Measurements from ENCODE around the gene RGS14.
A peak's percentile ranks its signal among the peaks of the same experiment; 100 is the strongest.

The RGS14 gene, protein sequence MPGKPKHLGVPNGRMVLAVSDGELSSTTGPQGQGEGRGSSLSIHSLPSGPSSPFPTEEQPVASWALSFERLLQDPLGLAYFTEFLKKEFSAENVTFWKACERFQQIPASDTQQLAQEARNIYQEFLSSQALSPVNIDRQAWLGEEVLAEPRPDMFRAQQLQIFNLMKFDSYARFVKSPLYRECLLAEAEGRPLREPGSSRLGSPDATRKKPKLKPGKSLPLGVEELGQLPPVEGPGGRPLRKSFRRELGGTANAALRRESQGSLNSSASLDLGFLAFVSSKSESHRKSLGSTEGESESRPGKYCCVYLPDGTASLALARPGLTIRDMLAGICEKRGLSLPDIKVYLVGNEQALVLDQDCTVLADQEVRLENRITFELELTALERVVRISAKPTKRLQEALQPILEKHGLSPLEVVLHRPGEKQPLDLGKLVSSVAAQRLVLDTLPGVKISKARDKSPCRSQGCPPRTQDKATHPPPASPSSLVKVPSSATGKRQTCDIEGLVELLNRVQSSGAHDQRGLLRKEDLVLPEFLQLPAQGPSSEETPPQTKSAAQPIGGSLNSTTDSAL

DNA sequence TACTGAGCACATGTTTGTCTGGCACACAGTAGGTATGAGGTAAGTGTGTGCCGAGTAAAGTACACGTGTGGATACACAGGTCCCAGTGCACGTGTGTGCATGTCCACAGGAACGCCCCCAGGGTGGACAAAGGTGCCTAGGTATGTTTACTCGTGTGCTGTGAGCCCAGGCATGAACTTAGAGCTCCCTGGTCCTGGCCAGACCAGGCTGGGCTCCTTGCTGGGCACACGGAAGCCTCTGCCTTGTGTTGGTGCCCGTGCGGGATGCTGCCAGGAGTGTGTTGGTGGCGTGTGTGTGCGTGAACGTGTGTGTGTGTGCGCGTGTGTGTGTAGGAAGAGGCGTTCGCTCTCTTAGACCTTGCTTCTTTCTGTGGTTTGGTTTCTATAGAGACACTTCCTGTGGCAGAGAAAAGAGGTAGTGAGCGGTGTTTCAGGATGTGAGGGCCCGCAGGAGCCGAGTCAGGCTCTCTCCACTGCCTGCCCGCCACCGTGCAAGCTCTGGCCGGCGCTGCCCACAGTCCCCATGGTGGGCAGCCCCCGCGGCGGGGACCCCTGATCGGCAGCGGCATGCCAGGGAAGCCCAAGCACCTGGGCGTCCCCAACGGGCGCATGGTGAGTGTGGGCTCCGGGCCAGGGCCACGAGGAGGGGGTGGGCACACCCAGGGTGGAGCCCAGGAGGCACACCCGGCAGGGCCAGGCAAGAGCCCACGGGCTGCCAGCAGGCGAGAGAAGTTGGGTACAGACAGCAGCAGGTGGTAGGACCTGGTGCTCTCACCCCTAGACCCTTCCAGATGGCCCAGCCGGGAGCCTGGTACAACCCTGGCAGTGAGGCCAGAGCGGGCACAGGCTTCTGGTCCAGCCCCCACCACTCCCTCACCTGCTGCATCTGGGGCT, at the start of gene RGS14:
Gene RGS14, plus strand, starts transcription at position 466 of the 893 bp plus-strand sequence. Its CDS starts 101 bp downstream, at position 567.
- DNase-seq (ENCODE audit: low read depth in 3 of 3, low spot score in 1 of 3) = peak in 2 of 3 donors; percentile 38 to 47

DNA sequence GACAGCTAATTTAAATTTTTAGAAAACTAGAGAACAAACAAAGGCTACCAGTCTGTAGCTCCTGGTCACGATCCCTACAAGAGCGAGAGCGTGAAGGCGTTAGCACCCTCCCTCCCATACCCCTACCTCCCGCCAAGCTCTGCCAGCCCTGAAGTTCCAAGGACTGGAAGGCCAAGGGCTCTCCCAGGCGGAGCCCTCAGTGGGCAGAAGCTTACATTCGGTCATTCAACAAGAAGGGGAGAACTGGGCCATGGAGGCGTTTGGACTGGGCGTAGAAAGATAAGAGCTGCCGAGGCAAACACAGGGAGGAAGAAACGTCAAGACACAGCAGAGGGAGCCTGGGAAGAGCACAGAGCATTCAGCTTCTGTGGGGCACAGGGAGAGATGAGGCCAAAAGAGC, 49.0 kb upstream of the RGS14 start:
- no peak for DNase-seq (ENCODE audit: low read depth in 3 of 3, low spot score in 1 of 3)

DNA sequence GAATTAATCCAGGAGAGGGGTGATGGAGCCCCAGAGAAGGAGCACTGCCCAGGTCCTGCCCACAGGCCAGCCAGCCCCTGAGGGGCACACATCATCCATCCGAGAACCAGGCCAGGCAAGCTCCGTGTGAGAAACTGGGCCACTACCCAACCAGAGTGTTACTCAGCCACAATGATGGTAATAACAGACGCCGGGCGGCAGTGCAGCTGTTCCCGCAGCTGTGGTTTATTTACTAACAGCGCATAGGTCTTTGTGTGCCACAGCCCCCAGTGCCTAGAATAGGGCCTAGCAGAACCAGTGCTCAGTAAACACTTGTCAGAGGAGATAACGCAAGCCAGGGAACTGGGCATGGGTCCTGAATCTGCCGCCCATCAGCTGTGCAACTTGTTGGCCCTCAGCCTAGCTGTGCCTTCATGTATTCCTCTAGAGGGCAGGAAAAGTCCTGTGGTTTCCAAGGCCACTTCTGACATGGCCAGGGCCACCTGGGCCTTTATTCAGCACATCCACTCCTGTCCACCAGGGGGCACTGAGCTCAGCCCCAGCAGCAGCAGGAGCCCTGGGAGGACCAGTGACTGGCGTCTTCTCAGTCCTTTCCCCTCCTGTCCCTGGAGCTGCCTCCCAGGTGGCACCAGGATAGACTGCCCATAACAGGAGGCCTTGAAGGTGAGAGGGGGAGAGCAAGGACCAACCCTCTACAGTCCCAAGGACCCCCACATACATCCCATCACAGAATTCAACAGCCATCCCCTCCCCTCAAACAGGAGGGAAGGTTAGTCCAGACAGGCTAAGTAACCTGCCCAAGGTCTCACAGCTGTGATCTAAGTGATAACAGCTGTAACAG, 48.2 kb upstream of the RGS14 start:
- DNase-seq (ENCODE audit: low read depth in 3 of 3, low spot score in 1 of 3) = peak; percentile 41 to 51 (median 47)

GRCh38 chr5:177310332-177310731, 47.4 kb upstream of the RGS14 start:
- no peak for DNase-seq (ENCODE audit: low read depth in 3 of 3, low spot score in 1 of 3)

GRCh38 chr5:177310757-177311391, 46.9 kb upstream of the RGS14 start:
- DNase-seq (ENCODE audit: low read depth in 3 of 3, low spot score in 1 of 3) = no peak

DNA sequence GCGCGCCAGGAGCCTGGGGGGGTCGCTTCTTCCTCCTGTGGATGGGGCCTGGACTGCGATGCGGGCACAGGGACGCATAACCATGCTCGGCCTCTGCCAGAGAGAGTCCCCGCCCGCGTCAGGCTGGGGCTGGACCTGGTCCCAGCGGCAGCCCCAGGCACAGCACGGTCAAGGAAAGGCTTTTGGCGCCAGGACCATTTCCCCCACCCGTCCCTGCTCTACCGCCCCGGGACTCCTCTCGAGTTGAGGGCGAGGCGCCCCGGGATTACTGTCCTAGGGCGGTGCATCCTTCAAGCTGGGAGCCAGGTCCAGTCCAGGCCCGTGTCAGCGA, 46.4 kb upstream of the RGS14 start:
- DNase-seq (ENCODE audit: low read depth in 3 of 3, low spot score in 1 of 3) = no peak

GRCh38 chr5:177311723-177312648, 45.7 kb upstream of the RGS14 start, which contains the start of gene MXD3:
MXD3 (minus strand) TSS chr5:177311898; CDS start chr5:177311830, 68 bp downstream.
- peak; percentile 82 to 90 (median 83) for DNase-seq (ENCODE audit: low read depth in 3 of 3, low spot score in 1 of 3)

GRCh38 chr5:177312649-177313181, 45.0 kb upstream of the RGS14 start:
- DNase-seq (ENCODE audit: low read depth in 3 of 3, low spot score in 1 of 3) = no peak

DNA sequence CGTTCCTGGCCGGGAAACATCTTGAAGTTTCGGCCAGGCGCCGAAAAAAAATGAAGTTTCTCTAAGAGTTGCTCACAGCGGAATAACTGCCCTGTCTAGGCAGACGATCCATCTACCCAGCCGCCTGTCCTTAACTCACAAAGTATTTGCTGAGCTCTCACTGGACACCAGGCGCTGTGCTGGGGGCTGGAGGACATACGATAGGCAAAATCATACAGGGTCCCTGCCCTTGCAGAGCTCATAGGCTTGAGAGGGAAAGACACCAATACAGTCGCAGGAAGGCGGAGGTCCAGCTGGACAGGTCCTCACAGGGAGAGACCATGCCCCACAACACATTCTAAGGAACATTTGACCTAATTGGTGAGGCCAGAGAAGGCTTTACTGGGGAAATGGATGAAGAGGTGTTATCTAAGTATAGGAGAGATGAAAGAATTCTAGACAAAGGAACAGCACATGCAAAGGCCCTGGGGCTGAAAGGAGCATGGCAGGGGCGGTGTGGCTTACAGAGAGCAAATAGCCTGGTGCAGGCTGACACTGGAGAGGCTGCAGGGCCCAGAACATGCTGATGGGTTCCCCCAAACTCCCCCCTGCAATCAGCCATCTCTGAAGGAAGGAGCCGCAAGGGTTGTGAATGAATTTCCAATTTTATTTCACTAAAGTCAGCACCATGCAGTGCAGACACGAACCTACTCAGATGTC, 44.0 kb upstream of the RGS14 start:
- no peak for DNase-seq (ENCODE audit: low read depth in 3 of 3, low spot score in 1 of 3)

DNA sequence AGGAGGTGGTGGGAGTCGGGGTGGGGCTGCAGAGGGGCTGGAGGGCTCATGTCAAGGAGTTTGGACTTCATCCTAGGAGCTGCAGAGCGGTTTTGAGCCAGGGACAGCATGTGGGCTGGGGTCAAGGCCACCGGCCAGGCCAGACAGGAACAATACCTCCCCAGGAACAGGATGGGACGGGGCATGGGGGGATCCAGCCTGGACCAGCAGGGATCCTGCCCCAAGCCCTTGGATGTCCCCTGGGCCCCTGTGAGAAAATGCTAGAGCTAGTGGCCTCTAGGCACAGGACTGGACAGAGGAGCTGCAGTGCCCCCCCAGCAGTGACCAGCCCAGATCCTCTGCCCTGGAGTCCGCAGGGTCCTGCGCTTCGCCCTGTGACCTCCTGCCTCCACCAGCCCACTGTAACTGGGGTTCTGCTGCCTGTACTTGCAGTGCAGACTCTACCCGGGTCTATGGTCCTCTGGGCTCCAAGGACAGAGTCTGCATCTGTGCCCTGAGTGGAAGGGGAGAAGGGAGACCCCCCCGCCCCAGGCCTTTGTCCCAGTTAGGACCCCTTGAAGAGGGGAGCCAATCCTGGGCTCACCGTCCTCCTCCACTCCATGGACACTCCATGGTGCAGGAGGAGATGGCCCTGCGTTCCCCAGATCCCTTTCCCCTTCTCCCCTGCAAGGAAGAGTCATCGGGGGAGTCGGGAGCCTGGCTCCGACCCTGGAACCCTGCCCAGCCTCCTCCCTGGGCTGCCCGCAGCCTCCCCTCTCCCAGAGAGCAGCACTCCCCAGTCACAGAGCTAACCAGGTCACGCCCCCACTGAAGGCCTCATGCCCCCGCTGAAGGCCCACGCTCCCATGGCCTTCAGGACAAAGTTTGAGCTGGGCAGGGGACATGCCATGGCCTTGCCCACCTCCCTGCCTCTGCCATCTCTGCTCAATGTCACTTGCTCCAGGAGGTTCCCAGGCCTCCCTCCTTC, 43.1 kb upstream of the RGS14 start:
- DNase-seq (ENCODE audit: low read depth in 3 of 3, low spot score in 1 of 3) = no peak

DNA sequence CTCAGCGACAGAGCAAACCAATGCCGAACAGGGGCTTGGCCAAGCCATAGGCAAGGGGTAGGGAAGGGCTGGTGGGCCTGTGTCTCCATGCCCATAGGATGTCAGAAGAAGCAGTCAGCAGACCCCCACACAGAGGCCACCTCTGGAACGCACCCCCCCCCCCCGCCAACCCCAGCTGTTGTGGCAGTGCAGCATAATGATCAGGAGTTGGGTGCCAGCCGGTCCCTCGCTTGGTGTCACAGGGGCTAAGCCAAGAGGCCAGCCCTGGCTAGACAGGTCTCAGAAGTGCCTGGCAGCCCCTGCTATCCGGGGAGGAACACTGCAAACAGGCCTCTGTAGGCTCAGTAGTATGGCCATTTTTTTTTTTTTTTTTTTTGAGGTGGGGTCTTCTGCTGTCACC, 42.3 kb upstream of the RGS14 start:
- DNase-seq (ENCODE audit: low read depth in 3 of 3, low spot score in 1 of 3) = no peak

DNA sequence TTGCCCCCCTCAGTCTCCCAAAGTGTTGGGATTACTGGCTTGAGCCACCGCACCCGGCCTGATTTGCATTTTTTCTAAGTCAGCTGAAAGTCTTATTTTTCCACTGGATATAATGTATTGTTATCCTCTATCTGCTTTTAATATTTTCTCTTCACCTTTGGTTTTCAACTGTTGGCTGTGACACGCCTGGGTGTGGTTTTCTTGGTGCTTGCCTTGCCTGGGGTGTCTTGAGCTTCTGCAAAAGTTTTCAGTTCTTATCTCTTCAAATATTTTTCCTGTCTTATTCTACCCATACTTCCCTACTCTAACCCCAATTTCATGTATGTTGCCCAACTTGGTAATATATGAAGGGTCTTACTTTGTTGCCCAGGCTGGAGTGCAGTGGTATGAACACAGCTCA, 41.7 kb upstream of the RGS14 start:
- no peak for DNase-seq (ENCODE audit: low read depth in 3 of 3, low spot score in 1 of 3)

DNA sequence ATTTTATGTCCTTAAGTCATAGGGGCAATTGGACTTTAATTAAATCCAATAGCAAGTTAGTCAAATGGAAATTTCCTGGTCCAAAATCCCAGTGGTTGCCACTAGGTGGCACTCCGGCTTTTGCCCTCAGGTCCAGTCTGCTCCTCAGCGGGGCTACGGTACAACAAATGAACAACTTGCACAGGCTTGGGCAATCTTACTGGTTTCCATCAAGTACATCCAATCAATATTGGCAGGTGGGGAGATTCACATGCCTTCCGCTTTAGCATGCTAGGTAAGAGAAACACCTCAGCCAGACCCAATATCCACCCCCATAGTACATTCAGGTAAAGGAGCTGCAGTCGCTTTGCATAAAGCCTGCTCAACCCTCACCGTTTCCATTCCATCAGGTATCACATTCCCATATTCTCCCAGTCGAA, 39.8 kb upstream of the RGS14 start:
- peak in 2 of 3 donors; percentile 43 to 58 for DNase-seq (ENCODE audit: low read depth in 3 of 3, low spot score in 1 of 3)

- DNase-seq (ENCODE audit: low read depth in 3 of 3, low spot score in 1 of 3) = no peak
Measured at GRCh38 chr5:177319913-177320588, 37.7 kb upstream of the RGS14 start.

- no peak for DNase-seq (ENCODE audit: low read depth in 3 of 3, low spot score in 1 of 3)
Measured at GRCh38 chr5:177320879-177321278, 36.8 kb upstream of the RGS14 start.

GRCh38 chr5:177325868-177326381, 31.8 kb upstream of the RGS14 start:
- DNase-seq (ENCODE audit: low read depth in 3 of 3, low spot score in 1 of 3) = no peak

All from stimulated activated CD4-positive, alpha-beta T cell treated with anti-CD3 and anti-CD28 coated beads, TNF-alpha, amount 100 ng/mL, for 1 hour (primary cell).